ENCODE data around the gene PBRM1. TPM values are rescaled to one million over a fixed set of nuclear protein-coding genes. Genes with fewer than 3 reads are reported as not detected.

PBRM1 gene
- polyA plus RNA-seq, 1 experiment: 16.5 TPM

- POLR2A ChIA-PET: no interaction called here
- Histone ChIP-seq H3K36me3 (ENCODE audit: control insufficient read depth, insufficient read depth, low read length) (no peaks in the 10 kb centered on the region), H3K4me3 (ENCODE audit: low read depth, low read length) (no peak overlapping the region), H3K27me3 (ENCODE audit: control insufficient read depth, insufficient read depth, low read length) (no peaks in the 10 kb centered on the region)
- no peak for TF ChIP-seq CTCF (IDR thresholded peaks at IDR 0.05; ENCODE audit: insufficient read depth, low read depth, low read length)
- CTCF ChIA-PET: interaction anchor here (0.6 kb wide), 1 partner anchor 151 kb away, joined by 3 read pairs; no protein-coding TSS in a partner anchor
- no peak for DNase-seq (ENCODE audit: low read depth)
Measured at GRCh38 chr3:52724511-52724910, 38.8 kb upstream of the PBRM1 start.

GRCh38 chr3:52723935-52724334, 38.2 kb upstream of the PBRM1 start:
- no peak overlapping the region for H3K4me3 ChIP-seq (ENCODE audit: low read depth, low read length)
- CTCF ChIA-PET: no interaction called here
- H3K36me3 ChIP-seq (ENCODE audit: control insufficient read depth, insufficient read depth, low read length): no peaks in the 10 kb centered on the region
- TF ChIP-seq CTCF (IDR thresholded peaks at IDR 0.05; ENCODE audit: insufficient read depth, low read depth, low read length): no peak
- DNase-seq (ENCODE audit: low read depth): no peak
- POLR2A ChIA-PET: no interaction called here
- H3K27me3 ChIP-seq (ENCODE audit: control insufficient read depth, insufficient read depth, low read length): no peaks in the 10 kb centered on the region

- H3K36me3 ChIP-seq (ENCODE audit: control insufficient read depth, insufficient read depth, low read length): no peaks in the 10 kb centered on the region
- ChIA-PET POLR2A (no interaction called here), CTCF (interaction anchor here (0.5 kb wide), 1 partner anchor 93 kb away, joined by 3 read pairs; no protein-coding TSS in a partner anchor)
- DNase-seq (ENCODE audit: low read depth): no peak
- no peak for TF ChIP-seq CTCF (IDR thresholded peaks at IDR 0.05; ENCODE audit: insufficient read depth, low read depth, low read length)
- no peaks in the 10 kb centered on the region for H3K27me3 ChIP-seq (ENCODE audit: control insufficient read depth, insufficient read depth, low read length)
- H3K4me3 ChIP-seq (ENCODE audit: low read depth, low read length): no peak overlapping the region
Measured at GRCh38 chr3:52722491-52722890, 36.8 kb upstream of the PBRM1 start.

GRCh38 chr3:52721730-52722008, 36.0 kb upstream of the PBRM1 start:
- DNase-seq (ENCODE audit: low read depth): no peak
- H3K27me3 ChIP-seq (ENCODE audit: control insufficient read depth, insufficient read depth, low read length): no peaks in the 10 kb centered on the region
- ChIA-PET CTCF (no interaction called here), POLR2A (no interaction called here)
- H3K36me3 ChIP-seq (ENCODE audit: control insufficient read depth, insufficient read depth, low read length): no peaks in the 10 kb centered on the region
- TF ChIP-seq CTCF (IDR thresholded peaks at IDR 0.05; ENCODE audit: insufficient read depth, low read depth, low read length): no peak
- no peak overlapping the region for H3K4me3 ChIP-seq (ENCODE audit: low read depth, low read length)

GRCh38 chr3:52721002-52721729, 35.5 kb upstream of the PBRM1 start:
- DNase-seq (ENCODE audit: low read depth): no peak
- Histone ChIP-seq H3K27me3 (ENCODE audit: control insufficient read depth, insufficient read depth, low read length) (no peaks in the 10 kb centered on the region), H3K36me3 (ENCODE audit: control insufficient read depth, insufficient read depth, low read length) (no peaks in the 10 kb centered on the region), H3K4me3 (ENCODE audit: low read depth, low read length) (no peak overlapping the region)
- TF ChIP-seq CTCF (IDR thresholded peaks at IDR 0.05; ENCODE audit: insufficient read depth, low read depth, low read length): no peak
- ChIA-PET POLR2A (interaction anchor here (0.7 kb wide), 1 partner anchor 16 kb away, joined by 14 read pairs; the partner anchor contains the start of genes GLT8D1 and SPCS1), CTCF (no interaction called here)

Data from BJ (cell line).